GM19395 (cell line): ENCODE data around the gene ASNS.

ENCODE experiments used
- ATAC-seq: cut with Tn5 transposase; IDR thresholded peaks from one replicate; pipeline ENCODE4 v1.9.1; 2021; ENCODE audit warnings: mild to moderate bottlenecking, moderate library complexity; ENCODE audit not compliant: unreplicated experiment

The ASNS gene

GRCh38 chr7:97842772-97843345 lies 29.3 kb downstream of the ASNS start:
- no peak for ATAC-seq

GRCh38 chr7:97842006-97842405 lies 30.2 kb downstream of the ASNS start:
- no peak for ATAC-seq

- ATAC-seq, result peak; percentile 91
These were observed 36.7 kb downstream of the ASNS start for GRCh38 chr7:97835296-97836138.

- ATAC-seq, result no peak
These were observed 53.0 kb downstream of the ASNS start for GRCh38 chr7:97819161-97819560.

- no peak for ATAC-seq
These were observed 54.0 kb downstream of the ASNS start for GRCh38 chr7:97818066-97818663.
